Activated gamma-delta T cell treated with Interleukin-2 at 50 U/mL for 16 hours (primary cell): Measurements from ENCODE around the gene GTF2A1.

Source experiments
- DNase-seq: peaks from one replicate; pipeline ENCODE4 v3.0.0-alpha.2; 2020

The GTF2A1 gene

DNA sequence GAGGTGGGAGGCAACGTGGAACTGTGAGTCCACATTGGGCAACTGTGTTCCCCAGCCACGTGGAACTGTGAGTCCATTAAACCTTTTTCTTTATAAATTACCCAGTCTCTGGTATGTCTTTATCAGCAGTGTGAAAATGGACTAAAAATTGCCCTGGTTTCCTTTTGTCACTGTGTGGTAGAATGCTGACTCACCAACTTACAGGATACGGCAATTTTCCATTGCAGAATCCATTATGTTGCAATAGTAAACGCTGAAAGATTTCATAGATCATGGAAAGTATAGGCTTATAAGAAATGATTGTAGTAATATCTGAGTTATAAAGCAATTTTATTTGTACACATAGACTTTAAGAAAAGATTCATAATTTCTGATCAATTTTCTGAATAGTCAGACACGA, 93.0 kb downstream of the GTF2A1 start:
- DNase-seq, result no peak

- no peak for DNase-seq
Observed at GRCh38 chr14:81125536-81125935, 95.2 kb downstream of the GTF2A1 start.
